Astrocyte (in vitro differentiated cells and primary cell): ENCODE measurements around the gene ADORA1. TPM values are rescaled to one million over a fixed set of nuclear protein-coding genes. Genes with fewer than 3 reads are reported as not detected.

Source experiments
- DNase-seq: peaks from one replicate; pipeline ENCODE4 v3.0.0-alpha.2; 2010; ENCODE audit warnings: low read depth
- FAIRE-seq: peaks from 2 replicates; lab custom pipeline; 2011; peaks lifted over from hg19 to GRCh38; lab: Jason Lieb, UNC
- H2AFZ ChIP-seq: 2 replicates; pipeline ENCODE4 v1.6.0; 2012; ENCODE audit warnings: low read depth, low read length, inconsistent platforms
- H3K27ac ChIP-seq: 2 replicates; pipeline ENCODE4 v1.5.1; 2011; ENCODE audit warnings: low read depth, low read length, inconsistent platforms
- H3K27me3 ChIP-seq: 2 replicates; pipeline ENCODE4 v1.6.0; 2011; ENCODE audit warnings: low read length, inconsistent platforms; ENCODE audit not compliant: insufficient read depth
- H3K36me3 ChIP-seq: 2 replicates; pipeline ENCODE4 v1.5.1; 2011; ENCODE audit warnings: low read length, inconsistent platforms; ENCODE audit not compliant: insufficient read depth
- H3K4me1 ChIP-seq: 2 replicates; pipeline ENCODE4 v1.5.1; 2011; ENCODE audit warnings: low read length, inconsistent platforms; ENCODE audit not compliant: insufficient read depth
- H3K4me2 ChIP-seq: 2 replicates; pipeline ENCODE4 v1.6.0; 2012; ENCODE audit warnings: low read length, inconsistent platforms
- H3K4me3 ChIP-seq: 2 replicates; pipeline ENCODE4 v1.5.1; 2011; ENCODE audit warnings: low read depth, mild to moderate bottlenecking, low read length, inconsistent platforms; ENCODE audit not compliant: insufficient read depth
- H3K79me2 ChIP-seq: 2 replicates; pipeline ENCODE4 v1.6.0; 2012; ENCODE audit warnings: mild to moderate bottlenecking, low read length, inconsistent platforms; ENCODE audit not compliant: insufficient read depth
- H3K9ac ChIP-seq: 2 replicates; pipeline ENCODE4 v1.6.0; 2012; ENCODE audit warnings: mild to moderate bottlenecking, low read length, inconsistent platforms
- H3K9me3 ChIP-seq: 2 replicates; pipeline ENCODE4 v1.5.1; 2012; ENCODE audit warnings: low read depth, mild to moderate bottlenecking, low read length, inconsistent platforms; ENCODE audit not compliant: insufficient read depth
- H4K20me1 ChIP-seq: 2 replicates; pipeline ENCODE4 v1.6.0; 2012; ENCODE audit warnings: low read length, inconsistent platforms; ENCODE audit not compliant: insufficient read depth
- H3K27ac Mint-ChIP-seq: one replicate; pipeline ENCODE4 v1.8.0; 2021; ENCODE audit warnings: mild to moderate bottlenecking, mixed read lengths; ENCODE audit not compliant: unreplicated experiment
- H3K27me3 Mint-ChIP-seq: one replicate; pipeline ENCODE4 v1.8.0; 2021; ENCODE audit warnings: low read depth, mixed read lengths; ENCODE audit not compliant: unreplicated experiment
- H3K36me3 Mint-ChIP-seq: one replicate; pipeline ENCODE4 v1.8.0; 2021; ENCODE audit warnings: low read depth, mixed read lengths; ENCODE audit not compliant: unreplicated experiment
- H3K4me1 Mint-ChIP-seq: one replicate; pipeline ENCODE4 v1.8.0; 2021; ENCODE audit warnings: low read depth, mixed read lengths; ENCODE audit not compliant: unreplicated experiment
- H3K4me3 Mint-ChIP-seq: one replicate; pipeline ENCODE4 v1.8.0; 2021; ENCODE audit warnings: mild to moderate bottlenecking, moderate library complexity, mixed read lengths; ENCODE audit not compliant: unreplicated experiment
- H3K9me3 Mint-ChIP-seq: one replicate; pipeline ENCODE4 v1.8.0; 2021; ENCODE audit warnings: mild to moderate bottlenecking, mixed read lengths; ENCODE audit not compliant: unreplicated experiment
- CTCF ChIP-seq: IDR thresholded peaks from 2 replicates; pipeline ENCODE4 v1.5.1; 2011; ENCODE audit warnings: low read depth, mild to moderate bottlenecking, inconsistent platforms, low read length, moderate library complexity; ENCODE audit not compliant: insufficient read depth
- EZH2 ChIP-seq: IDR thresholded peaks from 2 replicates; pipeline ENCODE4 v1.6.1; 2012; ENCODE audit warnings: mild to moderate bottlenecking, low read length, inconsistent platforms; ENCODE audit not compliant: insufficient read depth
- total RNA-seq: library from RNA; stranded (reverse); gene quantifications from 2 replicates; pipeline ENCODE4 v1.2.1, GENCODE V29; 2021

Gene ADORA1
- total RNA-seq, 1 donor from 2014 or later = 5.7 TPM

- H3K27me3 ChIP-seq = peaks cover 30% of the 10 kb centered on the region
- no peaks in the 10 kb centered on the region for H4K20me1 ChIP-seq
- H3K4me2 ChIP-seq = no peak overlapping the region
- Mint-ChIP-seq H3K36me3 (no peaks in the 10 kb centered on the region), H3K27me3 (peaks cover 40% of the 10 kb centered on the region), H3K27ac (no peak overlapping the region), H3K9me3 (peaks cover 12% of the 10 kb centered on the region), H3K4me3 (no peak overlapping the region), H3K4me1 (no peaks in the 10 kb centered on the region)
- H3K36me3 ChIP-seq = no peaks in the 10 kb centered on the region
- no peak overlapping the region for H3K9ac ChIP-seq
- no peak overlapping the region for H3K4me3 ChIP-seq
- no peak overlapping the region for H3K27ac ChIP-seq
- no peaks in the 10 kb centered on the region for H3K79me2 ChIP-seq
- FAIRE-seq (no peak), DNase-seq (no peak)
- H3K4me1 ChIP-seq = no peaks in the 10 kb centered on the region
- H2AFZ ChIP-seq = no peak overlapping the region
- no peaks in the 10 kb centered on the region for H3K9me3 ChIP-seq
- TF ChIP-seq EZH2 (no peak), CTCF (no peak)
Measured at GRCh38 chr1:203103829-203104495, 23.6 kb upstream of the ADORA1 start.

GRCh38 chr1:203104789-203105390, 22.6 kb upstream of the ADORA1 start:
- no peak overlapping the region for H3K4me3 Mint-ChIP-seq
- no peaks in the 10 kb centered on the region for H3K36me3 Mint-ChIP-seq
- Histone ChIP-seq H3K9me3 (no peaks in the 10 kb centered on the region), H3K4me2 (no peak overlapping the region), H4K20me1 (no peaks in the 10 kb centered on the region), H3K36me3 (no peaks in the 10 kb centered on the region), H3K4me1 (no peaks in the 10 kb centered on the region), H2AFZ (no peak overlapping the region), H3K27ac (no peak overlapping the region), H3K79me2 (no peaks in the 10 kb centered on the region), H3K9ac (no peak overlapping the region), H3K4me3 (no peak overlapping the region), H3K27me3 (peaks cover 33% of the 10 kb centered on the region)
- no peak for TF ChIP-seq EZH2
- TF ChIP-seq CTCF = no peak
- no peak for FAIRE-seq
- H3K4me1 Mint-ChIP-seq = no peaks in the 10 kb centered on the region
- H3K27me3 Mint-ChIP-seq = peaks cover 43% of the 10 kb centered on the region
- H3K9me3 Mint-ChIP-seq = peaks cover 12% of the 10 kb centered on the region
- DNase-seq = no peak
- H3K27ac Mint-ChIP-seq = no peak overlapping the region

- Histone ChIP-seq H3K9me3 (no peaks in the 10 kb centered on the region), H4K20me1 (no peaks in the 10 kb centered on the region), H3K4me3 (no peak overlapping the region), H3K4me2 (no peak overlapping the region), H3K27ac (no peak overlapping the region), H3K27me3 (peaks cover 67% of the 10 kb centered on the region), H3K36me3 (no peaks in the 10 kb centered on the region), H3K9ac (no peak overlapping the region), H2AFZ (no peak overlapping the region), H3K79me2 (no peaks in the 10 kb centered on the region), H3K4me1 (no peaks in the 10 kb centered on the region)
- peaks cover 44% of the 10 kb centered on the region for H3K27me3 Mint-ChIP-seq
- H3K36me3 Mint-ChIP-seq = no peaks in the 10 kb centered on the region
- H3K4me3 Mint-ChIP-seq = no peak overlapping the region
- peaks cover 1% of the 10 kb centered on the region for H3K9me3 Mint-ChIP-seq
- no peak overlapping the region for H3K27ac Mint-ChIP-seq
- no peak for FAIRE-seq
- no peaks in the 10 kb centered on the region for H3K4me1 Mint-ChIP-seq
- TF ChIP-seq EZH2 (no peak), CTCF (no peak)
- DNase-seq = no peak
Measured at GRCh38 chr1:203112475-203112874, 15.1 kb upstream of the ADORA1 start.
